ENCODE measurements around the gene IL17RE. TPM values are rescaled to one million over a fixed set of nuclear protein-coding genes. Genes with fewer than 3 reads are reported as not detected.
"Not testable (repeated sequence)": the region's sequence is repeated elsewhere in the genome, so short reads cannot be mapped to it uniquely, and the experiment has no call there.

Gene IL17RE
- total and polyA plus RNA-seq, 4 donors, result 7.0 to 26.1 (median 17.1) TPM

DNA sequence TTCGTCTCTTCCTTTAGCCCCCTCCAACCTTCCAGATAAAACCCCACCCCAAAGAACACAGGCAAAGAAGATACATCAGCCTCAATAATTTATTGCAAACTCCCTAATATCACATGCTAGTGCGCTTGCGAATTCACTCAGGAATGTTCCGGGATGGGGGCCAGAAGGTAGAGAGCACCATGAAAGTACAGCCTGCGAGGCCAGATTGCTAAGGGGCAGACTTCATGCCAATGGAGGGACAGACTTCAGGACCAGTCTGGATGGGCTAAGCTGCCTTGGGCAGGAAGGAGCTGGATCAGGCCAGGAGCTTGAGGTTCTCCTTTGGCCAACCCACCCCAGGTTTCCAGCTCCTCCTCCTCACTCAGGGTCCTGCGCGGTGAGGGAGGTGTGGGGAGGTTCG is 36.0 kb upstream of the IL17RE start:
- TF ChIP-seq, protein P1, sequence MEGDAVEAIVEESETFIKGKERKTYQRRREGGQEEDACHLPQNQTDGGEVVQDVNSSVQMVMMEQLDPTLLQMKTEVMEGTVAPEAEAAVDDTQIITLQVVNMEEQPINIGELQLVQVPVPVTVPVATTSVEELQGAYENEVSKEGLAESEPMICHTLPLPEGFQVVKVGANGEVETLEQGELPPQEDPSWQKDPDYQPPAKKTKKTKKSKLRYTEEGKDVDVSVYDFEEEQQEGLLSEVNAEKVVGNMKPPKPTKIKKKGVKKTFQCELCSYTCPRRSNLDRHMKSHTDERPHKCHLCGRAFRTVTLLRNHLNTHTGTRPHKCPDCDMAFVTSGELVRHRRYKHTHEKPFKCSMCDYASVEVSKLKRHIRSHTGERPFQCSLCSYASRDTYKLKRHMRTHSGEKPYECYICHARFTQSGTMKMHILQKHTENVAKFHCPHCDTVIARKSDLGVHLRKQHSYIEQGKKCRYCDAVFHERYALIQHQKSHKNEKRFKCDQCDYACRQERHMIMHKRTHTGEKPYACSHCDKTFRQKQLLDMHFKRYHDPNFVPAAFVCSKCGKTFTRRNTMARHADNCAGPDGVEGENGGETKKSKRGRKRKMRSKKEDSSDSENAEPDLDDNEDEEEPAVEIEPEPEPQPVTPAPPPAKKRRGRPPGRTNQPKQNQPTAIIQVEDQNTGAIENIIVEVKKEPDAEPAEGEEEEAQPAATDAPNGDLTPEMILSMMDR (IDR thresholded peaks at IDR 0.05; ENCODE audit: control extremely low read depth, extremely low read depth), result no peak
- Histone ChIP-seq H3K27me3 (ENCODE audit: control insufficient read depth in 3 of 3, insufficient read depth in 3 of 3, low read length in 2 of 3) (no peaks in the 10 kb centered on the region), H3K36me3 (ENCODE audit: control insufficient read depth in 4 of 4, insufficient read depth in 4 of 4, low read length in 4 of 4) (no peaks in the 10 kb centered on the region), H3K27ac (ENCODE audit: low read depth in 1 of 2, low read length in 1 of 2) (no peak overlapping the region), H3K9me3 (ENCODE audit: control insufficient read depth in 4 of 4, insufficient read depth in 3 of 4, low read length in 3 of 4) (no peaks in the 10 kb centered on the region), H3K4me3 (no peak overlapping the region), H3K4me1 (ENCODE audit: control insufficient read depth in 5 of 5, insufficient read depth in 5 of 5, low read length in 5 of 5) (peaks cover 0 to 29% (median 6%) of the 10 kb centered on the region in 5 donors), H3K9ac (ENCODE audit: insufficient read depth in 1 of 2, low read length in 2 of 2) (no peak overlapping the region)
- 76 to 93% methylated on average over 8 of the region's 8 CpGs for WGBS, 2 donors
- ATAC-seq (ENCODE audit: insufficient read depth, low FRiP score) (no peak), DNase-seq (no peak)

DNA sequence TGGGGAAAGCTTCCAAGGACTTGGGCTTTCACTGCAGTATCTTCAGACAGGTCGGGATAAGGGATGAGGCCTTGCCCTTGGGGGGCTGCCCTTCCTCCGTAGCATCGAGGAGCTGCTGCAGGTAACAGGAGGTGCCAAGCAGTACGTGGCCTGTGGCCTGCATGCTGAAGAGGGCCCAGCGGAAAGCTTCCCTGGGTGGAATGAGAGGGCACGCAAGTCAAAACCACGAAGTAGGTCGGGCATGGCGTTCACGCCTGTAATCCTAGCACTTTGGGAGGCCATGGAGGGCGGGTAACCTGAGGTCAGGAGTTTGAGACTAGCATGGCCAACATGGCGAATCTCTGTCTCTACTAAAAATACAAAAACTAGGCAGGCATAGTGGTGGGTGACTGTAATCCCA is 35.5 kb upstream of the IL17RE start:
- Histone ChIP-seq H3K9me3 (ENCODE audit: control insufficient read depth in 4 of 4, insufficient read depth in 3 of 4, low read length in 3 of 4) (no peaks in the 10 kb centered on the region), H3K4me1 (ENCODE audit: control insufficient read depth in 5 of 5, insufficient read depth in 5 of 5, low read length in 5 of 5) (peaks cover 0 to 28% (median 6%) of the 10 kb centered on the region in 5 donors), H3K4me3 (no peak overlapping the region), H3K27ac (ENCODE audit: low read depth in 1 of 2, low read length in 1 of 2) (no peak overlapping the region), H3K36me3 (ENCODE audit: control insufficient read depth in 4 of 4, insufficient read depth in 4 of 4, low read length in 4 of 4) (no peaks in the 10 kb centered on the region), H3K9ac (ENCODE audit: insufficient read depth in 1 of 2, low read length in 2 of 2) (no peak overlapping the region), H3K27me3 (ENCODE audit: control insufficient read depth in 3 of 3, insufficient read depth in 3 of 3, low read length in 2 of 3) (no peaks in the 10 kb centered on the region)
- no peak for DNase-seq
- ATAC-seq (ENCODE audit: insufficient read depth, low FRiP score), result no peak
- TF ChIP-seq, protein P1 (IDR thresholded peaks at IDR 0.05; ENCODE audit: control extremely low read depth, extremely low read depth), result no peak
- WGBS, 2 donors, result 85 to 90% methylated on average over 12 of the region's 12 CpGs

DNA sequence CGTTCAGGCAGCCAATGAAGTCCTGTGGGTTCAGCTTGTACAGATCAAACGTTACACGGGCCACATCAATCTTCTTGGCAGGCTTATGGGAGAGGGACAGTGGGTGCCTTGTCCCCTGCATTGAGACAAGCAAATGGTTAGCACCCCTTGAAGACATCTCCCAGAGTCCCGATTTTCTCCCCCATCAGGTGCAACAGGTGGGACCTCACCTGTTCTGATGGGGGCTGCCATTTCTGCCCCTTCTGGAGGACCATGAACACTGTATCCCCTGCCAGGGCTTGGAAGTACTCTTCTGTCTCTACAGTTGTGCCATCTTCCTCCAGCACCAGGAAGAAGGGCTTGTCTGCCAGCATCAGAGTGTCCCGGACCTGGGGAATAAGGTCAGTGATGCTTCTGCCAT is 32.7 kb upstream of the IL17RE start:
- DNase-seq (no peak), ATAC-seq (ENCODE audit: insufficient read depth, low FRiP score) (no peak)
- H3K4me3 ChIP-seq, result no peak overlapping the region
- TF ChIP-seq, protein P1 (IDR thresholded peaks at IDR 0.05; ENCODE audit: control extremely low read depth, extremely low read depth), result no peak
- H3K4me1 ChIP-seq (ENCODE audit: control insufficient read depth in 5 of 5, insufficient read depth in 5 of 5, low read length in 5 of 5), result peaks cover 0 to 5% (median 0%) of the 10 kb centered on the region in 5 donors
- no peaks in the 10 kb centered on the region for H3K9me3 ChIP-seq (ENCODE audit: control insufficient read depth in 4 of 4, insufficient read depth in 3 of 4, low read length in 3 of 4)
- H3K36me3 ChIP-seq (ENCODE audit: control insufficient read depth in 4 of 4, insufficient read depth in 4 of 4, low read length in 4 of 4), result no peaks in the 10 kb centered on the region
- H3K27me3 ChIP-seq (ENCODE audit: control insufficient read depth in 3 of 3, insufficient read depth in 3 of 3, low read length in 2 of 3), result no peaks in the 10 kb centered on the region
- WGBS, 2 donors, result 76 to 82% methylated on average over 5 of the region's 5 CpGs
- no peak overlapping the region for H3K27ac ChIP-seq (ENCODE audit: low read depth in 1 of 2, low read length in 1 of 2)
- H3K9ac ChIP-seq (ENCODE audit: insufficient read depth in 1 of 2, low read length in 2 of 2), result no peak overlapping the region

DNA sequence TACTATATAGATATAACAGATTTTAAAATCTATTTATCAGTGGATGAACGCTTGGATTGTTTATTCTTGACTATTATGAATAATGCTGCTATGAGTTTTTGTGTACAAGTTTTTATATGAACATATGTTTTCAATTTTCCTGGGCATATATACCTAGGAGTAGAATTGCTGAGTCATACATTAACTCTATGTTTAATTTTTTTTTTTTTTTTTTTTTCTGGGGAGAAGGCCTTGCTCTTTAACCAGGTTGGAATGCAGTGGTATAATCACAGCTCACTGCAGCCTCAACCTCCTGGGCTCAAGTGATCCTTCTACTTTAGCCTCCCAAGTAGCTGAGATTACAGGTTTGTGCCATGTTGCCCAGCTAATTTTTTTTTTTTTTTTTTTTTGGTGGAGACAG is 31.7 kb upstream of the IL17RE start:
- no peaks in the 10 kb centered on the region for H3K9me3 ChIP-seq (ENCODE audit: control insufficient read depth in 4 of 4, insufficient read depth in 3 of 4, low read length in 3 of 4)
- H3K27ac ChIP-seq (ENCODE audit: low read depth in 1 of 2, low read length in 1 of 2), result no peak overlapping the region
- H3K4me1 ChIP-seq (ENCODE audit: control insufficient read depth in 5 of 5, insufficient read depth in 5 of 5, low read length in 5 of 5), result no peaks in the 10 kb centered on the region
- H3K27me3 ChIP-seq (ENCODE audit: control insufficient read depth in 3 of 3, insufficient read depth in 3 of 3, low read length in 2 of 3), result no peaks in the 10 kb centered on the region
- no peak overlapping the region for H3K9ac ChIP-seq (ENCODE audit: insufficient read depth in 1 of 2, low read length in 2 of 2)
- TF ChIP-seq, protein P1 (IDR thresholded peaks at IDR 0.05; ENCODE audit: control extremely low read depth, extremely low read depth), result no peak
- no peak for DNase-seq
- ATAC-seq (ENCODE audit: insufficient read depth, low FRiP score), result no peak
- H3K36me3 ChIP-seq (ENCODE audit: control insufficient read depth in 4 of 4, insufficient read depth in 4 of 4, low read length in 4 of 4), result no peaks in the 10 kb centered on the region
- no peak overlapping the region for H3K4me3 ChIP-seq
- WGBS, 2 donors, result 49 to 94% methylated on average over 1 of the region's 1 CpG

DNA sequence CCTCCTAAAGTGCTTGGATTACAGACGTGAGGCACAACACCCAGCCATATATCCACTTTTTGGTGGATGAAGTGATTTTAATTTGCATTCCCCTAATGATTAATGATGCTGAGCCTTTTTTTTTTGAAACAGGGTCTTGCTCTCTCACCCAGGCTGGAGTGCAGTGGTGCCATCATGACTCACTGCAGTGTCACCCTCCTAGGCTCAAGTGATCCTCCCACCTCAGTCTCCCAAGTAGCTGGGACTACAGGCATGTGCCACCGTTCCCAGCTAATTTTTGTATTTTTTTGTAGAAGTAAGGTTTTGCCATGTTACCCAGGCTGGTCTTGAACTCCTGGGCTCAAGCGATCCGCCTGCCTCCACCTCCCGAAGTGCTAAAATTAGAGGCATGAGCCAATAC is 30.6 kb upstream of the IL17RE start:
- H3K27me3 ChIP-seq (ENCODE audit: control insufficient read depth in 3 of 3, insufficient read depth in 3 of 3, low read length in 2 of 3); H3K4me3 ChIP-seq; H3K4me1 ChIP-seq (ENCODE audit: control insufficient read depth in 5 of 5, insufficient read depth in 5 of 5, low read length in 5 of 5); DNase-seq; ATAC-seq (ENCODE audit: insufficient read depth, low FRiP score); H3K9ac ChIP-seq (ENCODE audit: insufficient read depth in 1 of 2, low read length in 2 of 2); H3K27ac ChIP-seq (ENCODE audit: low read depth in 1 of 2, low read length in 1 of 2); H3K36me3 ChIP-seq (ENCODE audit: control insufficient read depth in 4 of 4, insufficient read depth in 4 of 4, low read length in 4 of 4); H3K9me3 ChIP-seq (ENCODE audit: control insufficient read depth in 4 of 4, insufficient read depth in 3 of 4, low read length in 3 of 4): not testable (repeated sequence)
- 97% methylated on average over 5 of the region's 5 CpGs for WGBS, 2 donors
